Effector memory CD8-positive, alpha-beta T cell (primary cell): ENCODE data around the gene C2orf78.

Source experiments
- ATAC-seq: fragments of 150-1000 bp; cut with Tn5 transposase; replicated peaks from 2 replicates; pipeline ENCODE4 v1.10.0; 2021; ENCODE audit warnings: mild to moderate bottlenecking, moderate library complexity
- DNase-seq, 3 experiments: peaks; one replicate each; pipeline ENCODE4 v3.0.0; 2021
- H3K27ac Mint-ChIP-seq, 2 donors: one replicate each; pipeline ENCODE4 v1.8.0; 2022; ENCODE audit warnings: mild to moderate bottlenecking in 2 of 2, mixed read lengths in 2 of 2, moderate library complexity in 2 of 2
- H3K27me3 Mint-ChIP-seq, 2 donors: one replicate each; pipeline ENCODE4 v1.8.0; 2022; ENCODE audit warnings: mixed read lengths in 2 of 2
- H3K36me3 Mint-ChIP-seq: one replicate; pipeline ENCODE4 v1.8.0; 2022; ENCODE audit warnings: mild to moderate bottlenecking, moderate library complexity, mixed read lengths; ENCODE audit not compliant: insufficient read depth
- H3K4me1 Mint-ChIP-seq, 2 donors: one replicate each; pipeline ENCODE4 v1.8.0; 2022; ENCODE audit warnings: low read depth in 2 of 2, mixed read lengths in 2 of 2
- H3K4me3 Mint-ChIP-seq, 2 donors: one replicate each; pipeline ENCODE4 v1.8.0; 2022; ENCODE audit warnings: mild to moderate bottlenecking in 2 of 2, mixed read lengths in 2 of 2, moderate library complexity in 2 of 2
- H3K9me3 Mint-ChIP-seq, 2 donors: one replicate each; pipeline ENCODE4 v1.8.0; 2022; ENCODE audit warnings: mixed read lengths in 2 of 2

C2orf78 gene

GRCh38 chr2:73859721-73860586, 76.0 kb downstream of the C2orf78 start:
- no peaks in the 10 kb centered on the region for H3K9me3 Mint-ChIP-seq
- H3K27ac Mint-ChIP-seq: peak overlapping the region in 1 of 2 donors; percentile 65

DNA sequence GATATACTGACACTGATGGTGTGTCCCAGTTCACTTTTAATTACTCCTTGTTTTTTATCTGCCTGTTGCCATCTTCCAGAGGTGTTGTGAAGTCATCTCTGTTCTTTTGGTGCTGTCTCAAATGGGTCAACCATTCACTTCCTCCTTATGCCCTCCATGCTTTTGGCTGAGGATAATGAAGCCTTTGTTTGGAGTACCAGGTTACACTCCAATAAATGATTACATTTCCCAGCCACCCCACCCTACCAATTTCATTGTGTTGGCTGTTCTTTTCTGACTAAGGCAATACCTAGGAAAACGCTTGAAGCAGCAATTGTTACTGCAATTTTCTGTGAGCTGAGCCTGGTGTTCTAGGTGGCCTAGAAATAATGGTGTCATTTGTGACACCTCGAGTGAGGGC, 79.0 kb downstream of the C2orf78 start:
- no peak overlapping the region for H3K4me3 Mint-ChIP-seq
- H3K27ac Mint-ChIP-seq: peak overlapping the region in 1 of 2 donors; percentile 46
- ATAC-seq (no peak), DNase-seq (no peak)
- H3K4me1 Mint-ChIP-seq: peaks cover 0 to 2% of the 10 kb centered on the region in 2 donors
- H3K27me3 Mint-ChIP-seq: no peaks in the 10 kb centered on the region
- no peaks in the 10 kb centered on the region for H3K9me3 Mint-ChIP-seq
- peaks cover 44% of the 10 kb centered on the region for H3K36me3 Mint-ChIP-seq

More at GRCh38 chr2:73859721-73860586, 76.0 kb downstream of the C2orf78 start:
- ATAC-seq (no peak), DNase-seq (no peak)
- no peaks in the 10 kb centered on the region for H3K27me3 Mint-ChIP-seq
- peaks cover 47% of the 10 kb centered on the region for H3K36me3 Mint-ChIP-seq
- H3K4me1 Mint-ChIP-seq: peaks cover 0 to 2% of the 10 kb centered on the region in 2 donors
- H3K4me3 Mint-ChIP-seq: no peak overlapping the region
